Fibroblast of skin of left biceps (primary cell): ENCODE data around the gene SIT1.
"Not testable (repeated sequence)": the region's sequence is repeated elsewhere in the genome, so short reads cannot be mapped to it uniquely, and the experiment has no call there.

Experiments
- DNase-seq, 2 experiments: peaks; one replicate each; pipeline ENCODE4 v3.0.0-alpha.2; 2013; ENCODE audit warnings: low read depth in 2 of 2

The SIT1 gene

DNA sequence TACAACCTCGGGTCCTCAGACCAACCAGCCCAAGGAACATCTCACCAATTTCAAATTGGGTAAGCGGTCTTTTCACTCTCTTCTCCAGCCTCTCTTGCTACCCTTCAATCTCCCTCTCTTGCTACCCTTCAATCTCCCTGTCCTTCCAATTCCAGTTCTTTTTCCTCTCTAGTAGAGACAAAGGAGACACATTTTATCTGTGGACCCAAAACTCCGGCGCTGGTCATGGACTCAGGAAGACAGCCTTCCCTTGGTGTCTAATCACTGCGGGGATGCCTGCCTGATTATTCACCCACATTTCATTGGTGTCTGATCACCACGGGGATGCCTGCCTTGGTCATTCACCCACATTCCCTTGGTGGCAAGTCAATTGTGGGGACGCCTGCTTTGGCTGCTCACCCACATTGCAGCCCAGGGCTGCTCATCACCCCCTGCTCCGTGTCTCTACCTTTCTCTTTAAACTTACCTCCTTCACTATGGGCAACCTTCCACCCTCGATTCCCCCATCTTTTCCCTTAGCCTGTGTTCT is 13.2 kb downstream of the SIT1 start:
- not testable (repeated sequence) for DNase-seq

DNA sequence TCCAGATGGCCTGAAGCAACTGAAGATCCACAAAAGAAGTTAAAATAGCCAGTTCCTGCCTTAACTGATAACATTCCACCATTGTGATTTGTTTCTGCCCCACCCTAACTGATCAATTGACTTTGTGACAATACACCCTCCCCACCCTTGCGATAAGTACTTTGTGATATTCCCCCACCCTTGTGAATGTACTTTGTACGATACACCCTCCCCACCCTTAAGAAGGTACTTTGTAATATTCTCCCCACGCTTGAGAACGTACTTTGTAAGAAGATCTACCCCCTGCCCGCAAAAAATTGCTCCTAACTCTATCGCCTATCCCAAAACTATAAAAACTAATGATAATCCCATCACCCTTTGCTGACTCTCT is 13.9 kb downstream of the SIT1 start:
- DNase-seq = not testable (repeated sequence)

DNA sequence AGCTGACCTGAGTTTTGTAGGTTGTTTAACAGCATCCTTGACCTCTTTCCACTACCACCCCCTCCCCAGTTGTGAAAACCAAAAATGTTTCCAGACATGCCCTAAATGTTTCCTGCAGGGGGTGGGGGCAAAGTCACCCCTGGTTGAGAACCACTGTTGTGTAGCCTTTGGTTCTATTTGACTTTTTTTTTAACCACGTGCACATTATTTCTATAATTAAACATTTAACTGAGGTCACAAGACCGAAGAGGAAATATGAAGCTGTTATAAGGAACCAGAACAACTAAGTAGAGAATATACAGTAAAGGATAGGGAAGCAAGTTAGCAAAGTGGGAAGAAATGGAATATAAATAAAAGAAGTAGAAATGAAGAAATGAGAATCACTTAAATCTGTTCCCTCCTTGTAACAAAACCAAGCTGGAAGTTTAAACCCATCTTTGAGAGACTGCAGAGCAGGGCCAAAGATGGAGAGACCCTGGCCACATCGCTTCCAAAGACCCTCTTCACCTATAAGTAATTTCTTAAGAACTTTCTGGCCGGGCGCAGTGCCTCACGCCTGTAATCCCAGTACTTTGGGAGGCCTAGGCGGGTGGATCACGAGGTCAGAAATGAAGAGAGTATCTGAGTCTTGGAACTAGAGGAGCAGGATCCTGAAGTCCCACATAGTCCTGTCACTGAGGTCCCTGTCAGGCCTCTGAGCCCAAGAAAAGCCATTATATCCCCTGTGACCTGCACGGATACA is 14.4 kb downstream of the SIT1 start:
- no peak for DNase-seq

DNA sequence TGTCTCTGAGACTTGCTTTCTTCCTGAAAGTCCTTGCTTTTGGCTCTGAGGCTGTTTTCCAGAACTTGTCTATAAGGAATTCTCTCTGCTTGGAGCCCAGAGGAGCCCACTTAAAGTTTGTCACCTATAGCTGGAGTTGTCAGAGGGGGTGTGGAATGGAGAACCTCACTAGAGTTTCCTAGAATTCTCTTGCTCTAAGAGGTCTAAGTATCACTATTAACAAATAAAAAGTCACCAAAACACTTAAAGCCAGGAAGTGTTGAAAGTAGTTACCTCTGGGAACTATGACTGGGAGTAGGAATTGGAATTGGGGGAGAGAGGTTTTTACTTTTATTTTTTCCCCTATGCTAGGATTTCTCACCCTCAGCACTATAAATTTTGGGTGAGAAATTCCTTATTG is 15.0 kb downstream of the SIT1 start:
- no peak for DNase-seq

DNA sequence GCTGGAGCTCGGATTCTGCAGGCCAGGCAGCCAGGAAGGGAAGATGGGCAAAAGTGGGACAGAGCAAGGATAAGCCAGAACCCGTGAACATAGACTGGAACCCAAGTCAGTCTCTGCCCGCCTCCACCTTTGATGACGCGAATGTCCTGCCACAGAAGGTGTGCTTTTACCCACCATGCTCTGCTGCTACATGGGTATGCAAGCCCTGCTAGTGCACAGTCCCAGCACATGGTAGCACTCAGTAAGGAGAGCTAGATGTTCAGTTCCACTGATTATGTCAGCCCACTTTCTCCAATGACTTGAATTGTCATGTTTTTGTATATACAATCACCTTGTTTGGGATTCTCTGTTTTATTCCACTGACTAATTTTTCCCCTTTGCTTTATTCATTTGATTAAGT is 21.1 kb downstream of the SIT1 start:
- DNase-seq = no peak

DNA sequence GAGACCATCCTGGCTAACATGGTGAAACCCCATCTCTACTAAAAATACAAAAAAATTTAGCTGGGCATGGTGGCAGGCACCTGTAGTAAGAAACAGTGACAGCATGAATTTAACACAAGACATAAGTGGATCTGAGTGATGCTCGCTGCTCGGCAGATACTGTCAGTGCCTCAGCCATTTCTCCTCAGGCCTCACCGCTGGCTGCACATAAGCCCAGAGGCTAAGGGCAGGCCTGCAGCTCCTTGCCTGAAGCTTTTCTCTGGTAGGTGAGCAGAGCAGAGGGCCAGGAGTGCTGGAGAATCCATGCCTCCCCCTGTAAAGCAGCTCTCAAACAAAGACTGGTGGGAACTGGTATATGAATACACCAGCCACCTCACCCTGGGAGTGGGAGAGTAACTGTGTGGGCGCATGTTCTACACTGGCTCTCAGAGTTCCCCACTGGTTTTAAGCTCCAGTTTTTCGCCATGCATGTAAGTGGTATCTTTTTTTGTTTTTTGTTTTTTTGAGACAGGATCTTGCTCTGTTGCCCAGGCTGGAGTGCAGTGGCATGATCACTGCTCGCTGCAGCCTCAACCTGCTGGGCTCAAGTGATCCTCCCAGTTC is 22.2 kb downstream of the SIT1 start:
- DNase-seq = no peak

DNA sequence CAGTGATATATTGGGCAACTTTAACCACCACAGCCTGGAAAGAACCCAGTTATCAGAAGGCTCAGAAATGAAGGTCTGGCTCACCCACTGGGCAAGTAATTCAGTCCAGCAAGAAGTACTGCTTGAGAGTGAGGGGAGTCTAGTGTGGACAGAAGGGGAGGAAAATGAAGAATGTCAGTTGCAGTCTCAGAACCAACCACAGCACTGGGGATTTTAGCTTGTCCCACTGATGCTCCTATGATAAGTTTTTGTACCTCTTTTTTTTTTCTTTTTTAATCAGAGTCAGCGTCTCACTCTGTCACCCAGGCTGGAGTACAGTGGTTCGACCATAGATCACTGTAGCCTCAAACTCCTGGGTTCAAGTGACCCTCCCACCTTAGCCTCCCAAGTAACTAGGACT is 23.2 kb downstream of the SIT1 start:
- DNase-seq = no peak

DNA sequence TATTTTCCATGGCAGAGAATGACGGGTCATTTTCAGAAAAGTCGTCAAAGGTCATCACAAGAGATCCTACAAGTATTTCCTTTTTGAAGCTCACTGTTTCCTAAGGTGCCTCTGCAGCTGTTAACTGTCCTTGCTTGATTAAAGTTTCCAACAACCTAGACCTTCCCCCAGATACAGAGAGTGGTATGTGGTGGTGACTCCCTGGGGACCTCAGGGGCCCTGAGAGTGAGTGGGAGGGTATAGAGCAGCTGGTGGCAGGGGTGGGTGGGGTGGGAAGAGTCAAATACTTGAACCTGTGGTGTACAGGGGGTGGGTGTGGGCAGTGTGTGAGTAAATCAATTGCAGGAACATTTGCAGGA is 31.0 kb downstream of the SIT1 start:
- DNase-seq = no peak

DNA sequence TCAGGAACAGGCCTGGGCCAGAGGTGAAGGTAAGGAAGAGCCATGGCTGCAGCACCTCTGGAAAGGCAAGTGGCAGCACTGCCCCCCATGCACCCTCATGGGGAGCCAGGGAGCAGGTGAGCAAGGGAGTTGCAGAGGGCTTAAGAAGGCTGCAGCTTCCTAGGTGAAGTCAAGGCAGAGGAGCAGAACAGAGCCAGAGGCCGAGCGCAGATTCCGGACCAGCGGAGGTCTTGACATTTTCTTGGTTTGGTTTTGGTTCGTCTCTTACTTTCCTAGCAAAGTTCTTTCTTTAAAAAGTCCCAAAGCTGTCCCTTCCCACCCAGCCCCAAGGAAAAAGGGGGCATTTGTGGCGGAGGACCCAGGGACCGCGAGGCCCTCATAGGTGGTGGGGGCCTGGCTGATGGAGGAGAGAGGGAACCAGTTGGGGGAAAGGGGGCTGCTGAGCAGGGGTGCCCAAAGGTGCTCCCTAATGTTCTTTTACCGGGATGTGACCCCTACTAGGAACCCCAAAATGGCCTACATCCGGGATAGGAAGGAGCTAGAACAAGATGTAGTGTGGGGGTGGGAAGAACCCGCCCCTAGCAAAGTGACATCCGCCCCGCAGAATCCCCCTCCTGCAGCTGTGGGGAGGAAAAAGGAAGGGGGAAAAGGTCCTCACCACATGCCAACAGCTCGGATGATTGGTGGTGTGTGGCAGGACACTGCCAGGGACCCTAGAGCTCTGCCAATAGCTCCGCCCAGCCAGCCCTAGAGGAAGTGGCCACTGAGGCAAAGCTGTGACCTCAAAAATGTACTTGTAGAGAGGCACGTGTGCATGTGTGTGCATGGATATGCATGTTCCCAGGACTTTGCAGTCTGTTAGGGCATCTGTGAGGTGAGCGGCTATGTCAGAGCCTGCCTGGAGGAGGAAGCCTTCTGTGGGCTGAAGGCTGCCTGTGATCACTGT is 31.6 kb downstream of the SIT1 start:
- no peak for DNase-seq

DNA sequence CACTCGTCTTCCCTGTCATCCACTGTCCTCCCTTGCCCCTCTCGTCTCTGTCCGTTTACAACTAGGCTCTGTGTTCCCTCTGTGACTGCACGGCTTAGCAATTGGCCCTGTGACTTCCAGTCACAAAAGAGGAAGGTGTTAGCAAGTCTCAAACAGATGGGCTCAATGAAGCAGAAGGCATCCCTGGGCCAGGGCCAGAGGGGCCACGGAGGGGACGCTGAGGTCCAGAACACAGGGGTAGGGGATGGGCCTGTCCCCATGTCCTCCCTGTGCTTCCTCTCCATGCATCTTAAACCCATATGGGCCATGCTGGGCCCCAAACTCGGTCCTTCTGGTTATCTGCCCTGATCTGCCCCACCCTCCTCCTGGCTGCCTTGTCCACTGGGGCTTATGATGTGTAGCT is 32.4 kb downstream of the SIT1 start, which contains the start of gene CD72:
CD72 (minus strand) TSS at position 89 of the 403 bp plus-strand sequence. CDS start 110 bp downstream, outside the sequence.
- no peak for DNase-seq

DNA sequence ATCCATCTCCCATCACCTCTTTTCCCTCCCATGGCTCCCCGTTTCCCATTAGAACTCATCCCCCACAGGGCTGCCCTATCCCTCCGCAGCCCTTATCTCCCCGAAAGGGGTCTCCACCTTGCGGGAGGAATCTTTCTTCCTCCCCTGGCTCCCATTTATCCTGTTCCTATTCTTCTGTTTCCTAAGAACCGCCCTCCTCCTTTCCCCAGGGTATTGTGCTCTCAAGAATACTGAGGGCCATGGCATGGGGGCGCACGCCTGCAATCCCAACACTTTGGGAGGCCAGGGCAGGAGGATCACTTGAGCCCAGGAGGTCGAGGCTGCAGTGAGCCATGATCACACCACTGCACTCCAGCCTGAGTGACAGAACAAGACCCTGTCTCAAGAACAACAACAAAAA is 33.2 kb downstream of the SIT1 start:
- DNase-seq = no peak

DNA sequence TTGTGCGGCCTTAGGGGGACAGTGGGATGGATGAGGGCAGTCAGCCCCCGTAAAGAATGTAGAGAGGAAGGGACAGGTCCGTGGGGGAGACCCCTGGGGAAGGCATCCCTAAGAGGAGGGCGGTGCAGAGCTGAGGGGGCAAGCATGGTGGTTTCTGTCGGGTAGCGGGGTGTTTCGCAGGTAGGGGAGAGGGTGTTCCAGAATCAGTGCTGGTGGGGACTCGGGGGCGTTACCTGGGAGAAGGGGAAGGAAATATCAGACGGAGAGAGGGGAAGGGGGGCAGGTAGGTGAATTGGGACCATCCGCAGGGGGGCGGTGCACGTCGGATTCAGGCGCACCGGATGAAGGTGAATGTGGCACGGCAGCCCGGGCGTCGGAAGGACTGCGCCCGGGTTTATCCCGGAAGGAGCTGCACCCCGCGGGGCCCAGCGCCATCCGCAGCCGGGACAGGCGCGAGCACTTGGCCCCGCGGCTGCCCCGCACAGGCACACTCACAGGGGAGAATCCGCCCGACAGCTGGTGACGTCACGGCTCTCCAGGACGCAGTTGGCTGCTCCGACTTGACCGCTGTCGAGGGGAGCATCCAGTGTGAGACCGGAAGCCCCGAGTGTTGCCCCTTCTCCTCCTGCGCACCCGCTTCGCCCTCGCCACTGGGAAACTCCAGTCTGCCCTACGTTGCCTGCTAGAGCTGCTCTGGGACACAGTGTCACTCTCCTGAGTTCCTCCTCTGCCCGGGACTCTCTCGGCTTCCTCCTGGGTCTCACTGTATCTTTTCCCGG is 33.9 kb downstream of the SIT1 start:
- DNase-seq = no peak

DNA sequence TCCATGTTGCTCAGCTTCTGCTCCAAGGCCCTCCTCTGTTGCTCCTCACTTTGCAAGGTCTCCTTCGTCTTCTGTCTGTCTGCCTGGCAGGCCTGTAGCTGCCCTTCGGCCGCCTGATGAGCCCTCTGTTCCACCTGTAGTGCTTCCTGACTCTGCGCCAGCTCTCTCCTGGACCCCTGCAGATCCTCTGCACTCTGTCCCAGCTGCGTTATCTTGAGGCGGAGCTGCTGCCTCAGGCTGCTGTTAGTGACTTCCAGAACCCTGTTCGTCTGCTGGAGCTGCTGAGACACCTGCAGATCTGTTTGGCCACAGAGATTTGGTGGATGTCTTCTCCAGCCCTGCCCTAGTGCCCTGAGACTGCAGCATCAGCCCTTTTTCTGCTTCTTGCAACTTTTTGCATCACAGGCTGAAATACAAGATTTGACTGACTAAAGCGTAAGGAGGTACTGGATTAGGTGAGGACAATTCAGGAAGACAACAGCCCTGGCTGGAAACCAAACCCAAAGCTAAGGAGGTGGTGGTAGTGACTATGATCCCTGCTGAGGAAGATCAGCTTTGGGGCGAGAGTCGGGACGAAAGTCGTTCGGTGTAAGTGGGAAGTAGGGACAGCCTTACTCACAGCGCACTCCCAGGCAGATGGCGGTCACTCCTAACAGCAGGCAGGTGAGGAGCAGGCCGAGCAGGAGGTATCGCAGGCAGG is 34.6 kb downstream of the SIT1 start:
- DNase-seq = no peak

DNA sequence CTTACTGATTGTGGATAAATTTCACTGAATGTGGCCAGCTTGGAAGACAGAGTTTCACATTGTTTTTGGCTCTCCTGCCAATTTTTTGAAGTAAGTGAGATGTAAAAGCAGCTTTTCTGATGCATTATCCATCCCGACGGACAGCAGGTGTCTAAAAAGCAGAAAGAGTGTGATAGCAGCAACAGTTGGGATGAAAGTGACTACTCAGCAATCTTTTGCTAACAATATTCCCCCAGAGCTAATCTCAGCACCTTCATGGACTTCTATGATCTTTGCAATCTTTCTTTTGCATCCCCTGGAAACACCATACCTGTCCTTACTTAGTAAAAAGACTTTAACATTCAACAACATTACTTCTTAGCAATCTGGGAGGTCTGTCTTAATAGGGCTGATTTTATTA is 37.9 kb downstream of the SIT1 start:
- DNase-seq = no peak

DNA sequence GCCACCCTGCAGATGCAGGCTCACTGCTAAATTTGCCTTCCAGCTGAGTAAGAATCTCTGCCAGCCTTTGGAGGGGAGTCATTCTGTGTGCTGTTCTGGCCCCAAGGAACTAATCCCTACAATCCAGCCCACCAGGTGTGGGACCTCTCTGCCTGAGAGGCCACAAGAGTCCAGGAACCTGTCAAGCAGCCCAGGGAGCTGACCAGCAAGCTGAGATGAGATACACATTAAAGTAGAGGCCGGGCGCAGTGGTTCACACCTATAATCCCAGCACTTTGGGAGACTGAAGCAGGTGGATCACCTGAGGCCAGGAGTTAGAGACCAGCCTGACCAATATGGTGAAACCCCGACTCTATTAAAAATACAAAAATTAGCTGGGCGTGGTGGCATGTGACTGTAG is 38.7 kb downstream of the SIT1 start:
- not testable (repeated sequence) for DNase-seq

DNA sequence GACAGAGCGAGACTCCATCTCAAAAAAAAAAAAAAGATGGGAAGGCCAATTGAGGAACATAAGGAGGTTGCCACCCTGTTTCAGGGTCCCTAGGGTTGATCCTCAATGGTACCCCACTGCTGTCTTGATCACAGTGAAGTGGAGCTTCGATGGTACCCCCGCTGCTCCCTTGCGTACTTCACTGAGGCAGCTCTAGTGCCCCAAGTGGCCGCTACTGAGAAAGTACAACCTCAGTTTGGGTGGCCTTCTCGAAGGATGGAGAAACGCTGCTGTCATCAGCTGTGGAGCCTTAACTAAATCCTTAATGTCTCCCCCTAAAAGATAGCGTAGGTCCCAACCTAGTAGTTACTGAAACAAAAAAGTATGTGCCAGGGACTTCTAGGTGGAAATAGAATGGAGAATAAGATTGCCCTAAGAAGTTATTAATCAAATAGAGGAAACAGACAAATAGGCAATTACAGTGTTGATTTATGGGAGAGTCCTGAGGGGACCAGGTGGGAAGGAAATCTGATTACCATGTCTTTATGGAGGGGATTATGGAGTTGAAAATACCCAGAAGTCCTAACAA is 39.4 kb downstream of the SIT1 start:
- DNase-seq = peak in 1 of 2 experiments; percentile 6

DNA sequence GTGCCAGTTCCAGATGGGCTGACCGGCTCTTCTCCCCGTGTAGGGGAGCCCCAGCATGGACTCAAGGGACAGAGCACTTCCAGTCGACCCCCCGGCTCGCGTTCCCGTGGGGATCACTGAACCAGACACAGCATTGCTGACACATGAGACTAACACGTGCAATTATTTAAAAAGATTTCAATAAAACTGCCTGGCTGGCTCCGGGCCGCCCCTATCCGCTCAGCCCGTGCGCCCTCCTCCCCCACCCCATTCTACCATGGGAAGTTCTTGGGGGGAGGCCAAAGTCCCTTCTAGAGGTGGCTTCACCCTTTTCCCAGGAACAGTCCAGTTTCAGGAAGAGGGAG is 40.9 kb downstream of the SIT1 start:
- no peak for DNase-seq

DNA sequence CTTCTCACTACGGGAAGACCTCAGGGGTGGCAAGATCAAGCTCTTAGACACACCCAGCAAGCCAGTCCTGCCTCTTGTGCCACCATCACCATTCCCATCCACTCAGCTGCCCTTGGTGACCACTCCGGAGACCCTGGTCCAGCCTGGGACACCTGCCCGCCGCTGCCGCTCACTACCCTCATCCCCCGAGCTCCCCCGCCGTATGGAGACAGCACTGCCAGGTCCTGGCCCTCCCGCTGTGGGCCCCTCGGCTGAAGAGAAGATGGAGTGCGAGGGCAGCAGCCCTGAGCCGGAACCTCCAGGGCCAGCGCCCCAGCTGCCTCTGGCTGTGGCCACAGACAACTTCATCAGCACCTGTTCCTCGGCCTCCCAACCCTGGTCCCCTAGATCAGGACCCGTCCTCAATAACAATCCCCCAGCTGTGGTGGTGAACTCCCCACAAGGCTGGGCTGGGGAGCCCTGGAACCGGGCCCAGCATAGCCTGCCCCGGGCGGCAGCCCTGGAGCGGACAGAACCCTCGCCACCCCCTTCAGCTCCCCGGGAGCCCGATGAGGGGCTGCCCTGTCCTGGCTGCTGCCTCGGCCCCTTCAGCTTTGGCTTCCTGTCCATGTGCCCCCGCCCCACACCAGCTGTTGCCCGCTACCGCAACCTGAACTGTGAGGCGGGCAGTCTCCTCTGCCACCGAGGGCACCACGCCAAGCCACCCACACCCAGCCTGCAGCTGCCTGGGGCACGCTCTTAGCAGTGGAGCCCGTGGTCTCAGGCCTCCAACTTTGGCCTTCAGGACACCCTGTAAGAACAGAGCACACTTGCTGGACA is 41.5 kb downstream of the SIT1 start:
- no peak for DNase-seq

DNA sequence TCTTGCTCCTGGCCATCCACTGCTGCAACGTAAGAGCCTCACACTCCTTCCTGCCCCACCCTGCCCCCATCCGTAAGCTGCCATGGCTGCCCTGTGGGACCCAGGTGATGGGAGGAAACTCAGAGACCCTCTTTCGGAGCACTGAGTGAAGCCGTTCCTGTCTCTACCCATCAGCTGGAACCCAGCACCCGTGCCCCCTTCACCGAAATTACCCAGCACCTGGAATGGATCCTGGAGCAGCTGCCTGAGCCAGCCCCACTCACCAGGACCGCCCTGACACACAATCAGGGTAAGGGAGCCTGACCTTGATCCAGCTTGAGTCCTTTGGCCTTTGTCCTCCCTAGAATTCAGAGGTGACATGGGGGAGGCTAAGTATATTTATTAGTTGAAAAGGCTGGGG is 42.5 kb downstream of the SIT1 start:
- DNase-seq = no peak

DNA sequence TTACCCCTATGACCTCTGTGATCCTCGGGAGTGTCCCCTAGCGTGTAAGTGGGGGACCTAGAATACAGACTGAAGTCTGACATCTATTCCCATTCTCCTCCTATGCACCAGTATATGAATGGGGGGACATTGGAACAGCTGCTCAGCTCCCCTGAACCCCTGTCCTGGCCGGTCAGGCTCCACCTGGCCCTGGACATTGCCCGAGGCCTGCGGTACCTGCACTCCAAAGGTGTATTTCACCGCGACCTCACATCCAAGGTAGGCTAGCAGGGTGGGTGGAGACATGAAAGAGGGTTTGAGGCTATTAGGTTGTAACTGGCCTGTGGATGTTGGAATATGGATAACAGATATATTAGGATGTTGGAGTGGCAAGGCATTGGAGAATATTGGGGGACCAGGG is 44.0 kb downstream of the SIT1 start:
- DNase-seq = no peak
